Measurements from ENCODE around the gene ALKBH7.
A peak's percentile ranks its signal among the peaks of the same experiment; 100 is the strongest.
"Not testable (repeated sequence)": the region's sequence is repeated elsewhere in the genome, so short reads cannot be mapped to it uniquely, and the experiment has no call there.

Gene ALKBH7

GRCh38 chr19:6387372-6387771, 14.8 kb downstream of the ALKBH7 start:
- H3K27ac ChIP-seq (ENCODE audit: low read depth, low read length) = no peak overlapping the region
- no peak overlapping the region for H3K9ac ChIP-seq (ENCODE audit: low read length)
- H3K4me3 ChIP-seq (ENCODE audit: low read depth in 1 of 2, low read length in 2 of 2) = no peak overlapping the region
- H3K9me3 ChIP-seq (ENCODE audit: low read length) = no peaks in the 10 kb centered on the region
- no peaks in the 10 kb centered on the region for H3K27me3 ChIP-seq (ENCODE audit: control insufficient read depth in 1 of 2, insufficient read depth in 2 of 2, low read length in 2 of 2)
- H3K36me3 ChIP-seq (ENCODE audit: insufficient read depth, low read length) = peaks cover 39% of the 10 kb centered on the region
- peaks cover 5% of the 10 kb centered on the region for H3K4me1 ChIP-seq (ENCODE audit: insufficient read depth, low read length)

GRCh38 chr19:6392221-6393073, 19.9 kb downstream of the ALKBH7 start:
- Histone ChIP-seq H3K9ac (ENCODE audit: low read length) (peak overlapping the region; percentile 75), H3K27ac (ENCODE audit: low read depth, low read length) (peak overlapping the region; percentile 95), H3K4me1 (ENCODE audit: insufficient read depth, low read length) (peaks cover 8% of the 10 kb centered on the region), H3K9me3 (ENCODE audit: low read length) (no peaks in the 10 kb centered on the region), H3K4me3 (ENCODE audit: low read depth in 1 of 2, low read length in 2 of 2) (peak overlapping the region; percentile 34 to 91), H3K27me3 (ENCODE audit: control insufficient read depth in 1 of 2, insufficient read depth in 2 of 2, low read length in 2 of 2) (no peaks in the 10 kb centered on the region), H3K36me3 (ENCODE audit: insufficient read depth, low read length) (peaks cover 13% of the 10 kb centered on the region)

- Histone ChIP-seq H3K4me3 (ENCODE audit: low read depth in 1 of 2, low read length in 2 of 2) (peak within 1 kb of the TSS; percentile 34 to 91), H3K27ac (ENCODE audit: low read depth, low read length) (peak within 1 kb of the TSS; percentile 95), H3K9ac (ENCODE audit: low read length) (peak within 1 kb of the TSS; percentile 75), H3K4me1 (ENCODE audit: insufficient read depth, low read length) (peaks cover 8% of the 10 kb centered on the region), H3K9me3 (ENCODE audit: low read length) (no peaks in the 10 kb centered on the region), H3K36me3 (ENCODE audit: insufficient read depth, low read length) (peaks cover 4% of the 10 kb centered on the region), H3K27me3 (ENCODE audit: control insufficient read depth in 1 of 2, insufficient read depth in 2 of 2, low read length in 2 of 2) (no peaks in the 10 kb centered on the region)
Measured at GRCh38 chr19:6393074-6393982, 20.7 kb downstream of the ALKBH7 start, which contains the start of gene GTF2F1. GTF2F1 (minus strand) TSS chr19:6393164; CDS start chr19:6392995, 169 bp downstream.

- no peaks in the 10 kb centered on the region for H3K36me3 ChIP-seq (ENCODE audit: insufficient read depth, low read length)
- H3K9ac ChIP-seq (ENCODE audit: low read length) = peak overlapping the region; percentile 75
- peak overlapping the region; percentile 34 to 91 for H3K4me3 ChIP-seq (ENCODE audit: low read depth in 1 of 2, low read length in 2 of 2)
- H3K27me3 ChIP-seq (ENCODE audit: control insufficient read depth in 1 of 2, insufficient read depth in 2 of 2, low read length in 2 of 2) = no peaks in the 10 kb centered on the region
- H3K4me1 ChIP-seq (ENCODE audit: insufficient read depth, low read length) = peaks cover 8% of the 10 kb centered on the region
- peak overlapping the region; percentile 95 for H3K27ac ChIP-seq (ENCODE audit: low read depth, low read length)
- no peaks in the 10 kb centered on the region for H3K9me3 ChIP-seq (ENCODE audit: low read length)
Measured at GRCh38 chr19:6393983-6394412, 21.4 kb downstream of the ALKBH7 start.

GRCh38 chr19:6394831-6395230, 22.2 kb downstream of the ALKBH7 start:
- Histone ChIP-seq H3K4me3 (ENCODE audit: low read depth in 1 of 2, low read length in 2 of 2) (no peak overlapping the region), H3K9me3 (ENCODE audit: low read length) (no peaks in the 10 kb centered on the region), H3K27me3 (ENCODE audit: control insufficient read depth in 1 of 2, insufficient read depth in 2 of 2, low read length in 2 of 2) (no peaks in the 10 kb centered on the region), H3K36me3 (ENCODE audit: insufficient read depth, low read length) (no peaks in the 10 kb centered on the region), H3K9ac (ENCODE audit: low read length) (no peak overlapping the region), H3K27ac (ENCODE audit: low read depth, low read length) (no peak overlapping the region), H3K4me1 (ENCODE audit: insufficient read depth, low read length) (peaks cover 8% of the 10 kb centered on the region)

- H3K9me3 ChIP-seq (ENCODE audit: low read length) = no peaks in the 10 kb centered on the region
- peaks cover 8% of the 10 kb centered on the region for H3K4me1 ChIP-seq (ENCODE audit: insufficient read depth, low read length)
- H3K9ac ChIP-seq (ENCODE audit: low read length) = no peak overlapping the region
- H3K36me3 ChIP-seq (ENCODE audit: insufficient read depth, low read length) = no peaks in the 10 kb centered on the region
- H3K27me3 ChIP-seq (ENCODE audit: control insufficient read depth in 1 of 2, insufficient read depth in 2 of 2, low read length in 2 of 2) = no peaks in the 10 kb centered on the region
- H3K27ac ChIP-seq (ENCODE audit: low read depth, low read length) = no peak overlapping the region
- no peak overlapping the region for H3K4me3 ChIP-seq (ENCODE audit: low read depth in 1 of 2, low read length in 2 of 2)
Measured at GRCh38 chr19:6396305-6396704, 23.7 kb downstream of the ALKBH7 start.

GRCh38 chr19:6400062-6400944, 27.7 kb downstream of the ALKBH7 start:
- H3K4me1 ChIP-seq (ENCODE audit: insufficient read depth, low read length); H3K36me3 ChIP-seq (ENCODE audit: insufficient read depth, low read length); H3K27ac ChIP-seq (ENCODE audit: low read depth, low read length); H3K9ac ChIP-seq (ENCODE audit: low read length); H3K4me3 ChIP-seq (ENCODE audit: low read depth in 1 of 2, low read length in 2 of 2); H3K9me3 ChIP-seq (ENCODE audit: low read length); H3K27me3 ChIP-seq (ENCODE audit: control insufficient read depth in 1 of 2, insufficient read depth in 2 of 2, low read length in 2 of 2): not testable (repeated sequence)

GRCh38 chr19:6402058-6402457, 29.5 kb downstream of the ALKBH7 start:
- Histone ChIP-seq H3K27me3 (ENCODE audit: control insufficient read depth in 1 of 2, insufficient read depth in 2 of 2, low read length in 2 of 2) (no peaks in the 10 kb centered on the region), H3K36me3 (ENCODE audit: insufficient read depth, low read length) (no peaks in the 10 kb centered on the region), H3K27ac (ENCODE audit: low read depth, low read length) (no peak overlapping the region), H3K9me3 (ENCODE audit: low read length) (no peaks in the 10 kb centered on the region), H3K4me3 (ENCODE audit: low read depth in 1 of 2, low read length in 2 of 2) (no peak overlapping the region), H3K9ac (ENCODE audit: low read length) (no peak overlapping the region), H3K4me1 (ENCODE audit: insufficient read depth, low read length) (no peaks in the 10 kb centered on the region)

GRCh38 chr19:6402837-6403608, 30.4 kb downstream of the ALKBH7 start:
- Histone ChIP-seq H3K36me3 (ENCODE audit: insufficient read depth, low read length) (no peaks in the 10 kb centered on the region), H3K9me3 (ENCODE audit: low read length) (no peaks in the 10 kb centered on the region), H3K4me1 (ENCODE audit: insufficient read depth, low read length) (no peaks in the 10 kb centered on the region), H3K27me3 (ENCODE audit: control insufficient read depth in 1 of 2, insufficient read depth in 2 of 2, low read length in 2 of 2) (no peaks in the 10 kb centered on the region), H3K27ac (ENCODE audit: low read depth, low read length) (no peak overlapping the region), H3K9ac (ENCODE audit: low read length) (no peak overlapping the region), H3K4me3 (ENCODE audit: low read depth in 1 of 2, low read length in 2 of 2) (no peak overlapping the region)

GRCh38 chr19:6406401-6406800, 33.8 kb downstream of the ALKBH7 start:
- H3K9me3 ChIP-seq (ENCODE audit: low read length) = no peaks in the 10 kb centered on the region
- no peak overlapping the region for H3K9ac ChIP-seq (ENCODE audit: low read length)
- no peaks in the 10 kb centered on the region for H3K27me3 ChIP-seq (ENCODE audit: control insufficient read depth in 1 of 2, insufficient read depth in 2 of 2, low read length in 2 of 2)
- no peak overlapping the region for H3K4me3 ChIP-seq (ENCODE audit: low read depth in 1 of 2, low read length in 2 of 2)
- H3K27ac ChIP-seq (ENCODE audit: low read depth, low read length) = no peak overlapping the region
- H3K4me1 ChIP-seq (ENCODE audit: insufficient read depth, low read length) = no peaks in the 10 kb centered on the region
- no peaks in the 10 kb centered on the region for H3K36me3 ChIP-seq (ENCODE audit: insufficient read depth, low read length)

Measured in muscle layer of colon (tissue), 2 donors.